WI38 (cell line): ENCODE results near the gene LDLRAD2.

Experiments
- H3K4me3 ChIP-seq: 2 replicates; pipeline ENCODE4 v1.5.1; 2011; ENCODE audit warnings: low read depth, mild to moderate bottlenecking, control low read depth, low read length
- TF ChIP-seq, protein P1 (sequence below): IDR thresholded peaks from 2 replicates; pipeline ENCODE4 v1.5.1; 2012; ENCODE audit warnings: low read depth, mild to moderate bottlenecking, control low read depth, low read length

Gene LDLRAD2

DNA sequence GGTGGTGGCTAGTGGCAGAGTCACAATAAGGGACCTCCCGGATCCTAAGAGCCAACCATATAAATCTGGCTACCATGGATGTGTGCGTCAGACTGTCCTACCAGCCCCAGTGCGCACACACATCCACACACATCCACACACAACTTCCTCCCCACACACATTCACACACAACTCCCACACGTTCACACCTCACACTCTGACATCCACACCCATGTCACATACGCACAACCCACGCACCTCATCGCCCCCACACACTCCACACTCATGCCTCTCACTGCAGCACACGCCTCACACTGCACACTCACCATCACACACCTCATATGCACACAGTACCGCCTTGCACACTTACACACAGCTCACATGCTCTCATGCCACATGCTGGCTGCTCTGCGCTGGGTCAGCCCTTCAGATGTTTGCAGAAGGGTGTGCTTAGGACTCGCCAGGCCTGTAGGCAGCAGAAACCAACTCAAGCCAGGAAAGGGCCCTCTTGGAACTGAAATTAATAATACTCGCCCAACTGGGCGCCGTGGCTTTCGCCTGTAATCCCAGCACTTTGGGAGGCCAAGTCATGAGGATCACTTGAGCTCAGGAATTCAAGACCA is 3.0 kb downstream of the LDLRAD2 start:
- TF ChIP-seq, protein P1, sequence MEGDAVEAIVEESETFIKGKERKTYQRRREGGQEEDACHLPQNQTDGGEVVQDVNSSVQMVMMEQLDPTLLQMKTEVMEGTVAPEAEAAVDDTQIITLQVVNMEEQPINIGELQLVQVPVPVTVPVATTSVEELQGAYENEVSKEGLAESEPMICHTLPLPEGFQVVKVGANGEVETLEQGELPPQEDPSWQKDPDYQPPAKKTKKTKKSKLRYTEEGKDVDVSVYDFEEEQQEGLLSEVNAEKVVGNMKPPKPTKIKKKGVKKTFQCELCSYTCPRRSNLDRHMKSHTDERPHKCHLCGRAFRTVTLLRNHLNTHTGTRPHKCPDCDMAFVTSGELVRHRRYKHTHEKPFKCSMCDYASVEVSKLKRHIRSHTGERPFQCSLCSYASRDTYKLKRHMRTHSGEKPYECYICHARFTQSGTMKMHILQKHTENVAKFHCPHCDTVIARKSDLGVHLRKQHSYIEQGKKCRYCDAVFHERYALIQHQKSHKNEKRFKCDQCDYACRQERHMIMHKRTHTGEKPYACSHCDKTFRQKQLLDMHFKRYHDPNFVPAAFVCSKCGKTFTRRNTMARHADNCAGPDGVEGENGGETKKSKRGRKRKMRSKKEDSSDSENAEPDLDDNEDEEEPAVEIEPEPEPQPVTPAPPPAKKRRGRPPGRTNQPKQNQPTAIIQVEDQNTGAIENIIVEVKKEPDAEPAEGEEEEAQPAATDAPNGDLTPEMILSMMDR = no peak
- no peak overlapping the region for H3K4me3 ChIP-seq

DNA sequence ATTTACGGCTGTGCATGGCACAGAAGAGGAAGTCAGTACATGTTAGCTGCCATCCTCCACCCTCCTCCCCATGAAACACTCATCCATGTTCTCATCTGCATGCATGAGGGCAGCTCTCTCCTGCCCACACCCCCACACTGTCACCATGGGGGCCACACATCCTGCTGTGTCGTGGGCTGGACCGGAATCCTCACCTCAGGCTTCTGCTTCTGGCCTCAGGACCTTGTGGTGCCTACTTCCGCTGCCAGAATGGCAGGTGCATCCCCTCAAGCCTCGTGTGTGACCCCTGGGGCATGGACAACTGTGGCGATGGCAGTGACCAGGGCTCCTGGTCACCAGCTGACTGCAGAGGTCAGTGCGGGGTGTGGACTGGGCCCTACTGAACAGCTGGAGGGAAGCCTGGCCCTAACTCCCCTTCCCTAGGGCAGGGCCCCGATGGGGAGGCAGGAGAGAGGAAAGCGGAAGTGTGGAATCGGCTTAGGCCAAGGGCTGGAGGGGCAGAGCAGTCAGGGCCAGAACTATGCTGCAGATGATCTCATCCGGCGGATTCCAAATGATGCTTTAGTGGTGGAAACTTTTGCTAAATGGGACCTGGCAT is 3.8 kb downstream of the LDLRAD2 start:
- H3K4me3 ChIP-seq = no peak overlapping the region
- TF ChIP-seq, protein P1 = no peak

DNA sequence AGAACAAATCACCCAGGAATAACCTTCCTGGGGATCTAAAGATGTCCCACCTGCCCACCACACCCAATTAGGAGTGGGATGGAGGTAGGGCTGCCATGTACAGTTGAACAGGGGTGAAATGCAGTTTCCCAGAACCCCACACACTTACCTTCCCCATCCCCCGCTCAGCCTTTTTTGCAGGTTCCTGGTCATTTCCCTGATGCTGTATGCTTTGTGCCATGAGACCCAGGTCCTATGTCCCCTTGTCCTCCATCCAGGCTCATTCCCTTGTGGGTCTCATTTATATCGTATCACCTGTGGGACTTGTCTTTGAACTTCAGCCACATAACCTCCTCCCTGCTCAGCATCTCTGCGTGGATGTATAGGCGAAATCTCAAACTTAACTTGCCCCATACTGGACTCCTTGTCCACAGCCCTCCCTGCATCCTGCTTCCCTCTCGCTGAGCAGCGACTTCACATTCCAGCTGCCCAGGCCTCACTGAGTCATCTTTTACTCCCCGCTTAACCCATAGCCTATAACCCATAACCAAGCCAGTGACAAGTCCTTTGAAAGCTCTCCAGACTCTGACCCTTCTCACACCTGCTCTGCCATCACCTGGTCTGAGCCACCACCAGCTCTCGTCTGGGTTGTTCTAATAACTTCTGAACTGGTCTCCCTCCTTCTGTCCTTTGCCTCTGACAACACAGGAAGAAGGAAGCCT is 4.7 kb downstream of the LDLRAD2 start:
- no peak overlapping the region for H3K4me3 ChIP-seq
- TF ChIP-seq, protein P1 = no peak

DNA sequence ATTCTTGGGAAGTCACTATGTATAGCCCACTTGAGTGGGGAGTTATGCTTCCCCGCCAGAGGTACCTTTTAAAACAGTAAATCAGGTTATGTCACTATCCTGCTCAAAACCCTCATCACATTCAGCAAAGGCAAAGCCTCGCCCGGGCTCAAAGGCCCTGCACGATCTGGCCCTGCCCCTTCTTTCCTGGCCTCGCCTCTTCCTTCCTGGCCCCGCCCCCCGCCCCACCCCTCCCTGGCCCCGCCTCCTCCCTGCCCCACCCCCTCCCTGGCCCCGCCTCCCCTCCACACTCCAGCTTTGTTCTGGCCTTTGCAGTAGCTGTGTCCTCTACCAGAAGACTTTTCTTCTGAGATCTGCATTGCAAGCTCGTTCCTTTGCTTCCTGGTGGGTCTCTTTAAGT is 6.6 kb downstream of the LDLRAD2 start:
- TF ChIP-seq, protein P1 = no peak
- no peak overlapping the region for H3K4me3 ChIP-seq

DNA sequence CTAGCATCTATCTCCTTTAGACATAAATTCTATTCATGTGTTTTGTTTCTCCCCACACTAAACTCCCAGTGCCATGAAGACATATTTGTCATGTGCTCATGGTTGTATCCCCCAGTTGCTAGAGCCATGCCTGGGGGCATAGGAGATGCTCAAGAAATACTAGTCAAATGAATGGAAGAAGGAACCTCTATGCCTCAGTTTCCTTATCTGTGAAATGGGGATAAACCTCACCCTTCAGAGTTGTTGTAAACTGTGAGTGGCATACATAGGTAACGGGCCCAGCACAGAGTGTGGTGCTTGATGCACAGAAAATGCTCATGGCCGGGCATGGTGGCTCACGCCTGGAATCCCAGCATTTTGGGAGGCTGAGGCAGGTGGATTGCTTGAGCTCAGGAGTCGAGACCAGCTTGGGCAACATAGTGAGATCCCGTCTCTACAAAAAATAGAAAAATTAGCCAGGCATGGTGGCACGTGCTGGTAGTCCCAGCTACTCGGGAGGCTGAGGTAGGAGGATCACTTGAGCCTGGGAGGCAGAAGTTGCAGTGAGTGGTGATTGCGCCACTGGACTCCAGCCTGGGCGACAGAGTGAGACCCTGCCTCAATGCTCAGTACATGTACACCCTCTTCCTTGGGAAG is 8.7 kb downstream of the LDLRAD2 start:
- TF ChIP-seq, protein P1 = no peak
- H3K4me3 ChIP-seq = no peak overlapping the region

DNA sequence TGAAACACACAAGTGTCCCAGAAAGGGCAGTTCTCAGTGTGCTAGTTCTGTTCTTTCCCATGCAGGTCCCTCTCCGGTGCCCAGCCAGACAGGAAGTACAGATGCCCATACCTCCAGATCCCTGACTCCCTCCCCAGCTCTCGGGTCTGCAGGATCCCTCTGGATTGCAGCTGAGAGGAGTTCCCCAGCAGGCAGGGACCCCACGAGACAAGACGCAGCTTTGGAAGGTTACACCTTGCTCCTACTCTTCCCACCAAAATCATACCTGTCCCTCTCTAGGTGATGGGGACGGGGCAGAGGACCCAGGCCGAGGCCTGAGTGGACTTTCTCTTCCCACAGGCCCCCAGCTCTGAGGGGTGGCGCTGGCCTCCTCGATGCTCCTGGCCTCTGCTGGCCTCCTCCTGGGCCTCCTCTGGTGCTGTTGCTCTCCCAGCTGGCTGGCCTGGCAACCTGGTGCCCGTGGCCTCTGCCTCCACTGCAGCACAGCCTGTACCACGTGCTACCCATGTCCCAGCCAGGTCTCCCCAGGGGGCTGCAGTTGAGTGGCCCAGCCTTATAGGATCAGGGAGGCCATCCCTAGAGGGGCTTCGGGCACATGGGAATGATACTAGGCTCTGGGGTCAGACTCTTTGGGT is 9.4 kb downstream of the LDLRAD2 start:
- TF ChIP-seq, protein P1 = no peak
- no peak overlapping the region for H3K4me3 ChIP-seq
